GM12874 (cell line): ENCODE results near the gene MALSU1.

Experiments
- CTCF ChIP-seq: IDR thresholded peaks from 2 replicates; pipeline ENCODE4 v1.5.1; 2011; ENCODE audit warnings: low read depth, mild to moderate bottlenecking, control low read depth, low read length, moderate library complexity; ENCODE audit not compliant: insufficient read depth

Gene MALSU1

GRCh38 chr7:23298885-23299769 lies at the start of gene MALSU1:
Gene MALSU1, plus strand, starts transcription at chr7:23299339. Its CDS starts 14 bp downstream, at chr7:23299353.
- TF ChIP-seq CTCF: no peak

- no peak for TF ChIP-seq CTCF
Measured at GRCh38 chr7:23249486-23249885, 49.7 kb upstream of the MALSU1 start.

- no peak for TF ChIP-seq CTCF
Measured at GRCh38 chr7:23254051-23254681, 45.0 kb upstream of the MALSU1 start.

GRCh38 chr7:23256731-23257130 lies 42.4 kb upstream of the MALSU1 start:
- TF ChIP-seq CTCF: no peak

- TF ChIP-seq CTCF: no peak
Measured at GRCh38 chr7:23260371-23260770, 38.8 kb upstream of the MALSU1 start.

GRCh38 chr7:23261843-23262452 lies 37.2 kb upstream of the MALSU1 start:
- peak; percentile 88 for TF ChIP-seq CTCF

GRCh38 chr7:23264916-23265458 lies 34.2 kb upstream of the MALSU1 start:
- TF ChIP-seq CTCF: no peak
